GM19397 (cell line): Measurements from ENCODE around the gene CRADD.

Experiments used
- ATAC-seq: cut with Tn5 transposase; IDR thresholded peaks from one replicate; pipeline ENCODE4 v1.9.1; 2021; ENCODE audit warnings: mild to moderate bottlenecking, moderate library complexity; ENCODE audit not compliant: unreplicated experiment

The CRADD gene

GRCh38 chr12:93889516-93890212 lies 212.5 kb downstream of the CRADD start:
- ATAC-seq = no peak

GRCh38 chr12:93892423-93893268 lies 215.5 kb downstream of the CRADD start:
- ATAC-seq = no peak

- no peak for ATAC-seq
These were observed 217.4 kb downstream of the CRADD start for GRCh38 chr12:93894391-93895088.

GRCh38 chr12:93895089-93895445 lies 217.9 kb downstream of the CRADD start:
- no peak for ATAC-seq

- ATAC-seq = no peak
These were observed 219.3 kb downstream of the CRADD start for GRCh38 chr12:93896427-93896826.

GRCh38 chr12:93896952-93897351 lies 219.8 kb downstream of the CRADD start:
- ATAC-seq = no peak

- no peak for ATAC-seq
These were observed 224.6 kb downstream of the CRADD start for GRCh38 chr12:93901739-93902138.

- no peak for ATAC-seq
These were observed 225.0 kb downstream of the CRADD start for GRCh38 chr12:93902192-93902591.

GRCh38 chr12:93902736-93903562 lies 225.8 kb downstream of the CRADD start:
- ATAC-seq = no peak

GRCh38 chr12:93904124-93904523 lies 226.9 kb downstream of the CRADD start:
- ATAC-seq = no peak

GRCh38 chr12:93908264-93908663 lies 231.1 kb downstream of the CRADD start:
- no peak for ATAC-seq

GRCh38 chr12:93908846-93909567 lies 231.8 kb downstream of the CRADD start:
- no peak for ATAC-seq

- ATAC-seq = no peak
These were observed 234.2 kb downstream of the CRADD start for GRCh38 chr12:93911396-93911795.

GRCh38 chr12:93912086-93912733 lies 235.0 kb downstream of the CRADD start:
- ATAC-seq = no peak

- no peak for ATAC-seq
These were observed 236.7 kb downstream of the CRADD start for GRCh38 chr12:93913845-93914244.

- no peak for ATAC-seq
These were observed 237.1 kb downstream of the CRADD start for GRCh38 chr12:93914281-93914680.

GRCh38 chr12:93915411-93915810 lies 238.2 kb downstream of the CRADD start:
- no peak for ATAC-seq

GRCh38 chr12:93916402-93916801 lies 239.2 kb downstream of the CRADD start:
- no peak for ATAC-seq

- no peak for ATAC-seq
These were observed 241.1 kb downstream of the CRADD start for GRCh38 chr12:93918262-93918661.

- no peak for ATAC-seq
These were observed 241.7 kb downstream of the CRADD start for GRCh38 chr12:93918900-93919299.
